Measurements from ENCODE around the gene CCDC146.

GRCh38 chr7:77222819-77223218, 100.4 kb downstream of the CCDC146 start:
- TF ChIP-seq, protein P1, sequence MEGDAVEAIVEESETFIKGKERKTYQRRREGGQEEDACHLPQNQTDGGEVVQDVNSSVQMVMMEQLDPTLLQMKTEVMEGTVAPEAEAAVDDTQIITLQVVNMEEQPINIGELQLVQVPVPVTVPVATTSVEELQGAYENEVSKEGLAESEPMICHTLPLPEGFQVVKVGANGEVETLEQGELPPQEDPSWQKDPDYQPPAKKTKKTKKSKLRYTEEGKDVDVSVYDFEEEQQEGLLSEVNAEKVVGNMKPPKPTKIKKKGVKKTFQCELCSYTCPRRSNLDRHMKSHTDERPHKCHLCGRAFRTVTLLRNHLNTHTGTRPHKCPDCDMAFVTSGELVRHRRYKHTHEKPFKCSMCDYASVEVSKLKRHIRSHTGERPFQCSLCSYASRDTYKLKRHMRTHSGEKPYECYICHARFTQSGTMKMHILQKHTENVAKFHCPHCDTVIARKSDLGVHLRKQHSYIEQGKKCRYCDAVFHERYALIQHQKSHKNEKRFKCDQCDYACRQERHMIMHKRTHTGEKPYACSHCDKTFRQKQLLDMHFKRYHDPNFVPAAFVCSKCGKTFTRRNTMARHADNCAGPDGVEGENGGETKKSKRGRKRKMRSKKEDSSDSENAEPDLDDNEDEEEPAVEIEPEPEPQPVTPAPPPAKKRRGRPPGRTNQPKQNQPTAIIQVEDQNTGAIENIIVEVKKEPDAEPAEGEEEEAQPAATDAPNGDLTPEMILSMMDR (conservative IDR thresholded peaks at IDR 0.05; ENCODE audit: low read depth, low read length) = no peak
- no peak for TF ChIP-seq EZH2 (IDR thresholded peaks at IDR 0.05; ENCODE audit: borderline replicate concordance, low read depth, low read length, poor library complexity, severe bottlenecking)

Measured in A673 (cell line).